Loucy (cell line): Measurements from ENCODE around the gene LRRC71.

Source experiments
- CTCF ChIP-seq: fragments of 200-600 bp; sonication (generic); conservative IDR thresholded peaks from 2 replicates; pipeline ENCODE4 v1.5.1; 2014; ENCODE audit warnings: mild to moderate bottlenecking, antibody characterized with exemption, low read length
- EZH2phosphoT487 ChIP-seq: fragments of 200-600 bp; IDR thresholded peaks from 2 replicates; pipeline ENCODE4 v1.6.1; 2018; ENCODE audit warnings: antibody characterized with exemption, mild to moderate bottlenecking, moderate library complexity, borderline replicate concordance

- no peak for TF ChIP-seq CTCF
- no peak for TF ChIP-seq EZH2phosphoT487
These were observed 16.3 kb downstream of the LRRC71 start for GRCh38 chr1:156936721-156937220.
